ENCODE measurements around the gene HOMER2.

DNA sequence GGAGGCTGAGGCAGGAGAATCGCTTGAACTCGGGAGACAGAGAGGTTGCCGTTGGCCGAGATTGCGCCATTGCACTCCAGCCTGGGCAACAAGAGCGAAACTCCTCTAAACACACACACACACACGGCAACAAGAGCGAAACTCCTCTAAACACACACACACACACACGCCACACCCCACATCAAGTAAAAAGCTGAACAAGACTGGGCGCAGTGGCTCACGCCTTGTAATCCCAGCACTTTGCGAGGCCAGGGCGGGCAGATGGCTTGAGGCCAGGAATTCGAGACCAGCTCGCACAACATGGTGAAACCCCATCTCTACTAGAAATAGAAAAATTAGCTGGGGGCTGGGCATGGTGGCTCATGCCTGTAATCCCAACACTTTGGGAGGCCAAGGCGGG is 49.0 kb downstream of the HOMER2 start:
- TF ChIP-seq, protein P1, sequence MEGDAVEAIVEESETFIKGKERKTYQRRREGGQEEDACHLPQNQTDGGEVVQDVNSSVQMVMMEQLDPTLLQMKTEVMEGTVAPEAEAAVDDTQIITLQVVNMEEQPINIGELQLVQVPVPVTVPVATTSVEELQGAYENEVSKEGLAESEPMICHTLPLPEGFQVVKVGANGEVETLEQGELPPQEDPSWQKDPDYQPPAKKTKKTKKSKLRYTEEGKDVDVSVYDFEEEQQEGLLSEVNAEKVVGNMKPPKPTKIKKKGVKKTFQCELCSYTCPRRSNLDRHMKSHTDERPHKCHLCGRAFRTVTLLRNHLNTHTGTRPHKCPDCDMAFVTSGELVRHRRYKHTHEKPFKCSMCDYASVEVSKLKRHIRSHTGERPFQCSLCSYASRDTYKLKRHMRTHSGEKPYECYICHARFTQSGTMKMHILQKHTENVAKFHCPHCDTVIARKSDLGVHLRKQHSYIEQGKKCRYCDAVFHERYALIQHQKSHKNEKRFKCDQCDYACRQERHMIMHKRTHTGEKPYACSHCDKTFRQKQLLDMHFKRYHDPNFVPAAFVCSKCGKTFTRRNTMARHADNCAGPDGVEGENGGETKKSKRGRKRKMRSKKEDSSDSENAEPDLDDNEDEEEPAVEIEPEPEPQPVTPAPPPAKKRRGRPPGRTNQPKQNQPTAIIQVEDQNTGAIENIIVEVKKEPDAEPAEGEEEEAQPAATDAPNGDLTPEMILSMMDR (conservative IDR thresholded peaks at IDR 0.05 in 1 of 2, IDR thresholded peaks at IDR 0.05 in 1 of 2; ENCODE audit: low read depth in 1 of 2, low read length in 2 of 2), result no peak
- no peak for TF ChIP-seq EZH2 (IDR thresholded peaks at IDR 0.05; ENCODE audit: low read length, missing control alignments)

All from fibroblast of lung (primary cell).